ENCODE results near the gene ZNF674.

DNA sequence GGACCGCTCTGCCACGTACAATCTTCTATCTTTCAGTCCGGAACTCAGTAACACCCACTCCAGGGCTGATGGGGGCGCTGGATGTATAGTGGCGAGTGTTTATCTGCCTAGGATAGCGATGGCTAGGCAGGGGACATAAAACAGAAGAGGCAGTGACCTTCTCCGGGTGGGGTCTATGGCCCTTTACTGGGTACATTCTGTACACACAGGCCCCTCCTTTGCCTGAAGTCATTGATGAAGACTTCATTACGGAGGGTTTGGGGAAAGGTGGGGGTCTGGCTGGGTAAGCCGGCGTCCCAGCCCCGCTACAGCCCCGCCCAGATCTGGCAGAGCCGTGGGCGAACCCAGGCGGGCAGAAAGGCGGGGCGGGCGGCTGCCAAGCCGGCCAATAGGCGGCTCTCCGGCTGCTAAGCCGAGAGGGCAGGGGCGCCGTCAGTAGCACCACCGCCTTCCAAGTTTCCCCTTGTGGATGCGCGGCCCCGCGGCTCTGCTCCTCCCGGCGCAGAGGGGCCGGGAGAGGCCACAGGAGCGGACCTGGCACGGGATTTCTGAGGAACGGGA is 28.2 kb upstream of the ZNF674 start, which contains the start of gene CHST7:
- TF ChIP-seq, protein P1, sequence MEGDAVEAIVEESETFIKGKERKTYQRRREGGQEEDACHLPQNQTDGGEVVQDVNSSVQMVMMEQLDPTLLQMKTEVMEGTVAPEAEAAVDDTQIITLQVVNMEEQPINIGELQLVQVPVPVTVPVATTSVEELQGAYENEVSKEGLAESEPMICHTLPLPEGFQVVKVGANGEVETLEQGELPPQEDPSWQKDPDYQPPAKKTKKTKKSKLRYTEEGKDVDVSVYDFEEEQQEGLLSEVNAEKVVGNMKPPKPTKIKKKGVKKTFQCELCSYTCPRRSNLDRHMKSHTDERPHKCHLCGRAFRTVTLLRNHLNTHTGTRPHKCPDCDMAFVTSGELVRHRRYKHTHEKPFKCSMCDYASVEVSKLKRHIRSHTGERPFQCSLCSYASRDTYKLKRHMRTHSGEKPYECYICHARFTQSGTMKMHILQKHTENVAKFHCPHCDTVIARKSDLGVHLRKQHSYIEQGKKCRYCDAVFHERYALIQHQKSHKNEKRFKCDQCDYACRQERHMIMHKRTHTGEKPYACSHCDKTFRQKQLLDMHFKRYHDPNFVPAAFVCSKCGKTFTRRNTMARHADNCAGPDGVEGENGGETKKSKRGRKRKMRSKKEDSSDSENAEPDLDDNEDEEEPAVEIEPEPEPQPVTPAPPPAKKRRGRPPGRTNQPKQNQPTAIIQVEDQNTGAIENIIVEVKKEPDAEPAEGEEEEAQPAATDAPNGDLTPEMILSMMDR (IDR thresholded peaks at IDR 0.05; ENCODE audit: insufficient read depth, low read length) = no peak
- TF ChIP-seq POLR2AphosphoS5 (IDR thresholded peaks at IDR 0.05; ENCODE audit: low read depth) (no peak), SPI1 (IDR thresholded peaks at IDR 0.05; ENCODE audit: borderline replicate concordance, low read depth) (no peak), GABPA (IDR thresholded peaks at IDR 0.05; ENCODE audit: low read depth) (no peak)
- TF ChIP-seq, protein P2, sequence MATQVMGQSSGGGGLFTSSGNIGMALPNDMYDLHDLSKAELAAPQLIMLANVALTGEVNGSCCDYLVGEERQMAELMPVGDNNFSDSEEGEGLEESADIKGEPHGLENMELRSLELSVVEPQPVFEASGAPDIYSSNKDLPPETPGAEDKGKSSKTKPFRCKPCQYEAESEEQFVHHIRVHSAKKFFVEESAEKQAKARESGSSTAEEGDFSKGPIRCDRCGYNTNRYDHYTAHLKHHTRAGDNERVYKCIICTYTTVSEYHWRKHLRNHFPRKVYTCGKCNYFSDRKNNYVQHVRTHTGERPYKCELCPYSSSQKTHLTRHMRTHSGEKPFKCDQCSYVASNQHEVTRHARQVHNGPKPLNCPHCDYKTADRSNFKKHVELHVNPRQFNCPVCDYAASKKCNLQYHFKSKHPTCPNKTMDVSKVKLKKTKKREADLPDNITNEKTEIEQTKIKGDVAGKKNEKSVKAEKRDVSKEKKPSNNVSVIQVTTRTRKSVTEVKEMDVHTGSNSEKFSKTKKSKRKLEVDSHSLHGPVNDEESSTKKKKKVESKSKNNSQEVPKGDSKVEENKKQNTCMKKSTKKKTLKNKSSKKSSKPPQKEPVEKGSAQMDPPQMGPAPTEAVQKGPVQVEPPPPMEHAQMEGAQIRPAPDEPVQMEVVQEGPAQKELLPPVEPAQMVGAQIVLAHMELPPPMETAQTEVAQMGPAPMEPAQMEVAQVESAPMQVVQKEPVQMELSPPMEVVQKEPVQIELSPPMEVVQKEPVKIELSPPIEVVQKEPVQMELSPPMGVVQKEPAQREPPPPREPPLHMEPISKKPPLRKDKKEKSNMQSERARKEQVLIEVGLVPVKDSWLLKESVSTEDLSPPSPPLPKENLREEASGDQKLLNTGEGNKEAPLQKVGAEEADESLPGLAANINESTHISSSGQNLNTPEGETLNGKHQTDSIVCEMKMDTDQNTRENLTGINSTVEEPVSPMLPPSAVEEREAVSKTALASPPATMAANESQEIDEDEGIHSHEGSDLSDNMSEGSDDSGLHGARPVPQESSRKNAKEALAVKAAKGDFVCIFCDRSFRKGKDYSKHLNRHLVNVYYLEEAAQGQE (IDR thresholded peaks at IDR 0.05; ENCODE audit: insufficient replicate concordance, low read depth) = no peak
